GM18868 (cell line): ENCODE data around the gene ACOT4.
A peak's percentile ranks its signal among the peaks of the same experiment; 100 is the strongest.
"Not testable (repeated sequence)": the region's sequence is repeated elsewhere in the genome, so short reads cannot be mapped to it uniquely, and the experiment has no call there.

ENCODE experiments used
- ATAC-seq: cut with Tn5 transposase; IDR thresholded peaks from one replicate; pipeline ENCODE4 v1.9.1; 2021; ENCODE audit warnings: mild to moderate bottlenecking, moderate library complexity; ENCODE audit not compliant: unreplicated experiment

ACOT4 gene, protein sequence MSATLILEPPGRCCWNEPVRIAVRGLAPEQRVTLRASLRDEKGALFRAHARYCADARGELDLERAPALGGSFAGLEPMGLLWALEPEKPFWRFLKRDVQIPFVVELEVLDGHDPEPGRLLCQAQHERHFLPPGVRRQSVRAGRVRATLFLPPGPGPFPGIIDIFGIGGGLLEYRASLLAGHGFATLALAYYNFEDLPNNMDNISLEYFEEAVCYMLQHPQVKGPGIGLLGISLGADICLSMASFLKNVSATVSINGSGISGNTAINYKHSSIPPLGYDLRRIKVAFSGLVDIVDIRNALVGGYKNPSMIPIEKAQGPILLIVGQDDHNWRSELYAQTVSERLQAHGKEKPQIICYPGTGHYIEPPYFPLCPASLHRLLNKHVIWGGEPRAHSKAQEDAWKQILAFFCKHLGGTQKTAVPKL

GRCh38 chr14:73591690-73592449, at the start of gene ACOT4:
Gene ACOT4 (plus strand): TSS chr14:73591873. CDS start chr14:73591960, 87 bp downstream.
- ATAC-seq, result no peak

GRCh38 chr14:73542961-73543360, 48.7 kb upstream of the ACOT4 start:
- not testable (repeated sequence) for ATAC-seq

- ATAC-seq, result not testable (repeated sequence)
Measured at GRCh38 chr14:73545353-73545752, 46.3 kb upstream of the ACOT4 start.

GRCh38 chr14:73549097-73549496, 42.6 kb upstream of the ACOT4 start:
- not testable (repeated sequence) for ATAC-seq

DNA sequence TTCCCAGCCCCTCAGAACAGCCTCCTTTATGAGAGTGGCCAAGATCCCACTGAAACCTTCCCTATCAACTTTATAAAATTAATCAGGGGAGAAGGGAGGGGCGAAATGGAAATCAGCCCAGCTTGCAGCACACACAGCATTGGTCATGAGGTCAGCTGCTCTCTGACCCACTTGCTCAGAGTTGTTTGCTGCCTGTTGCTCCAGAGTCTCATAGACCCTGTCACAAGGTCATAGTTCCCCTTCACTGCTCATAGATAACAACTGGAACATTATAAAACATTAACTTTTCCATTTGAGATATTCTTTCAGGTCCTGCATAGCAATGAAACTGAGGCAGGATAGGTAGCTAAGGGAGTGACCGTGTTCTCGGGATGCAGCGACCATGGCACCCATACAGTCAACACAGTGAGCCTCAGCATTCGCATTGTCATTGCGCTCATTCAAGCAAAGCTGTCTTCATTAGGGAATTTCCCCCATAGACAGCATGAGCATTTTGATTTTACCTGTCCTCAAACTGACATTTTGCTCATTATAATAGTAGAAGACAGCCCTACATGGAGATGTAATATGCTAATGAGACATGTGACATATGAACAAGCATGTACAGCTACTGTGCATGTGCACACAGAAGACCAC, 41.7 kb upstream of the ACOT4 start:
- not testable (repeated sequence) for ATAC-seq

GRCh38 chr14:73553845-73554244, 37.8 kb upstream of the ACOT4 start:
- ATAC-seq, result no peak

DNA sequence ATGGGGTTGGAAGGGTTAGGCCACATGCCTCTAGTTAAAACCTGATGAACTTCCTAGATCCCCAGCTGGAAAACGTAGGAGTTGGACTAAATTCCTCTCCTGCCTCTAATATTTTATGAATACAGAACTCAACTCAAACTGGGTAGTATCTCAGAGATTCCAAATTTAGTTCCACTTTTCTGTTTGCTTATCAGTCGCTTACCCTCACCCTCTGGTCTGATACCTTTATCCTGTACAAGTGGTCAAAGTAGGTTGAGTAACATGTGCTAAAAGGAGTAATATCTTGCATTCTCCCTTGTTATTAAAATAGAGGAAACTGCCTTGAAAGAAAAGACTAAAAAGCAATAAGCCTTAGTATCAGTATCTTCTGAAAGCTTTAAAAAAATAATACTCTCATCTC, 34.5 kb upstream of the ACOT4 start:
- not testable (repeated sequence) for ATAC-seq

- not testable (repeated sequence) for ATAC-seq
Measured at GRCh38 chr14:73558238-73558637, 33.4 kb upstream of the ACOT4 start.

DNA sequence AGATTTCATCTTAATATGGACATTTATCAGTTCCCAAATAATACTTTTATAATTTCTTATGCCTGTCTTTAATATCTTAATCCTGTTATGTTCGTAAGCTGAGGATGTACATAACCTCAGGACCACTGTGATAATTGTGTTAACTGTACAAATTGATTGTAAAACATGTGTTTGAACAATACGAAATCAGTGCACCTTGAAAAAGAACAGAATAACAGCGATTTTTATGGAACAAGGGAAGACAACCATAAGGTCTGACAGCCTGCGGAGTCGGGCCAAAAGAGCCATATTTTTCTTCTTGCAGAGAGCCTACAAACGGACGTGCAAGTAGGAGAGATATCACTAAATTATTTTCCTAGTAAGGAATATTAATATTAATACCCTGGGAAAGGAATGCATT, 29.4 kb upstream of the ACOT4 start:
- not testable (repeated sequence) for ATAC-seq

DNA sequence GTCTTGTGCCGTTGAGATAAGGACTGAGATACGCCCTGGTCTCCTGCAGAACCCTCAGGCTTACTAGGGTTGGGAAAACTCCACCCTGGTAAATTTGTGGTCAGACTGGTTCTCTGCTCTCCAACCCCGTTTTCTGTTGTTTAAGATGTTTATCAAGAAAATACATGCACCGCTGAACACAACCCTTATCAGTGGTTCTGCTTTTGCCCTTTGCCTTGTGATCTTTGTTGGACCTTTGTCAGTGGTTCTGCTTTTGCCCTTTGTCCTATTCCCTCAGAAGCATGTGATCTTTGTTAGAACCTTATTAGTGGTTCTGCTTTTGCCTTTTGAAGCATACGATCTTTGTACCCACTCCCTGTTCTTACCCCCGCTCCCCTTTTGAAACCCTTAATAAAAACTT, 29.0 kb upstream of the ACOT4 start:
- ATAC-seq, result not testable (repeated sequence)

- not testable (repeated sequence) for ATAC-seq
Measured at GRCh38 chr14:73566431-73566830, 25.2 kb upstream of the ACOT4 start.

DNA sequence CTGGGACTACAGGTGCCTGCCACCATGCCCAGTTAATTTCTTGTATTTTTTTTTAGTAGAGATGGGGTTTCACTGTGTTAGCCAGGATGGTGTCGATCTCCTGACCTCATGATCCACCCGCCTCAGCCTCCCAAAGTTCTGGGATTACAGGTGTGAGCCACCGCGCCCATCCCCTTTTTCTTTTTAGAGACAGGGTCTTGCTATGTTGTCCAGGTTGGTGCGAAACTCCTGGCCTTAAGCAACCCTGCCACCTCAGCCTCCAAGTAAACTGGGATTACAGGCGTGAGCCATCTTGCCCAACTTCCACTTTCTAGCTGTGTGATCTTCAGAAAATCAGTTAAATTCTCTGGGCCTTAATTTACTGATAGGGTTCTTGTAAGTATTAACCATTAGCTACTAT, 24.7 kb upstream of the ACOT4 start:
- ATAC-seq, result not testable (repeated sequence)

DNA sequence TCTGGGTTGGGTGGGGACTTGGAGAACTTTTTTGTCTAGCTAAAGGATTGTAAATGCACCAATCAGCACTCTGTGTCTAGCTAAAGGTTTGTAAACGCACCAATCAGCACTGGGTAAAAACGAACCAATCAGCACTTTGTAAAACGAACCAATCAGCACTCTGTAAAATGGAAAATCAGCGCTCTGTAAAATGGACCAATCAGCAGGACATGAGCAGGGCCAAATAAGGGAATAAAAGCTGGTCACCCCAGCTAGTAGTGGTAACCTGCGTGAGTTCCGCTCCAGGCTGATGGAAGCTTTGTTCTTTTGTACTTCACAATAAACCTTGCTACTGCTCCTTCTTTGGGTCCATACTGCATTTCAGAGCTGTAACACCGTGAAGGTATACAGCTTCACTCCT, 24.3 kb upstream of the ACOT4 start:
- ATAC-seq, result no peak

DNA sequence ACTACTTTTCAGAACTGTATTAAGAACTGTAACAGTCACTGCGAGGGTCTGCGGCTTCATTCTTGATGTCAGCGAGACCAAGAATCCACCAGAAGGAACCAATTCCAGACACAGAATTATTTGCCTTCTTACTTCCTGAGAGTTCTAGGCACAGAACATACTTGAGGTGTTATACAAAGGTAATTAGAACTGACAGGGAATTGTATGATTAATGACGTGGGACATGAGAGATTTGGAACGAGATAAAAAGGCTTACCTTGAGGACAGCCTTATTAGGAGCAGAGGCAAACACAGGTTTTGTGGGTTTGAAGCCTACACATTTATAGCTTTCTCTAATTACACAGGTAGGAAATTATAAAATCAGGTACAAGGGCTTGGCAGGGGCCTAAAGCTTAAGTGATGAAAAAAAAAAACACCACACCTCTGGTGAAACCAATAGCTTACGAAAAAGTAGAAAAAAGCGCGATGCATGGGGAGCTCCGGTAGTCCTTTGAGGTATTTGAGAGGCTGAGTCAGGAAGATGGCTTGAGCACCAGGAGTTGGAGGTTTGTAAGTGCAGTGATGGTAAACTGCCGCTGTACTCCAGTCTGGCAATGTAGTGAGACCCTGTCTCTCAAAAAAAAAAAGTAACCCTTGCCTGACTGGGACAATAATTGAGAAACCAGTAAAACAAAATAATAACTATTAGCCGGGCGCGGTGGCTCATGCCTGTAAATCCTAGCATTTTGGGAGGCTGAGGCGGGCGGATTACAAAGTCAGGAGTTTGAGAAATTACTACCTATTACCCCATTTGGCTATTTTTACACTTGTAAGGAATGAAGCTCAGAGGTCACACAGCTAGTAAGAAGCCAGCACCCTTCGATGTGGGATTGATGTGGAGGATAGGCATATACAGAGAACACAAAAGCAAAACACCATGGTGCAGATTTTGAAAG, 23.5 kb upstream of the ACOT4 start:
- no peak for ATAC-seq

DNA sequence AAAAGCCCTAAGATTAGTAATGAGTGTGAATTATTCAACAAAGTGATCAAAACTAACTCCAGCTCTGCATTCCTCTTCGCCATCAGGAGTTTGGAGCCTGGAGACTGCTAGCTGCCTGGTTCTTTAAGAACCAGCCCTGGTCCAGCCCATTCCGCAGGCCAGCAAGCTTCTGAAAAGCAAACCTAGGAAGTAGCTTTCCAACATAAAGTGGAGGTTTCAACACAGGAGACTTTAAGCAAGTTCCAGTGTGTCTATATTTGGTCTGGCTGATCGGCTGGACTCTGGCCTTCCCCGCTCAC, 22.8 kb upstream of the ACOT4 start:
- ATAC-seq, result not testable (repeated sequence)

- ATAC-seq, result peak; percentile 59
Measured at GRCh38 chr14:73569185-73569958, 22.3 kb upstream of the ACOT4 start, which contains the start of gene ACOT2. Gene ACOT2 (plus strand): TSS chr14:73569213. CDS start chr14:73569241, 28 bp downstream.

DNA sequence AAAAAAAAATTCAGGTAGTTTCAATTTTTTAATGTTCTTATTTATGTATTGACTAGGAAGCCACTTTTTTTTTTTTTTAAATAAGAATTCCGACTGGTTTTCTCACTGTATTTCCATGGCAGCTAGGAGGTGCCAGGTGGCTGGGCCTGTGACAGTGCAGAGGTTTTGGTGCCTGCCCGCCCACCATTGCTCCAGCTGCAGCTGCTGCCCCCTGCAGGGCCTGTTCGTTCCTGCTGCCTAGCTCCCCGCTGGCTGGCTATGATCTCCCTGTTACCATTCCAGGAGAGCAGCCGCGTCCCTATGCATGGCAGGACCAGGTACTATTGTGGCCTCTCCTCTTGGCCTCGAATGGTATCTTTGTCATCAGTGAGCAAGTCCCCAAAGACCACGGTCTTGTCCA, 20.8 kb upstream of the ACOT4 start:
- ATAC-seq, result peak; percentile 64

DNA sequence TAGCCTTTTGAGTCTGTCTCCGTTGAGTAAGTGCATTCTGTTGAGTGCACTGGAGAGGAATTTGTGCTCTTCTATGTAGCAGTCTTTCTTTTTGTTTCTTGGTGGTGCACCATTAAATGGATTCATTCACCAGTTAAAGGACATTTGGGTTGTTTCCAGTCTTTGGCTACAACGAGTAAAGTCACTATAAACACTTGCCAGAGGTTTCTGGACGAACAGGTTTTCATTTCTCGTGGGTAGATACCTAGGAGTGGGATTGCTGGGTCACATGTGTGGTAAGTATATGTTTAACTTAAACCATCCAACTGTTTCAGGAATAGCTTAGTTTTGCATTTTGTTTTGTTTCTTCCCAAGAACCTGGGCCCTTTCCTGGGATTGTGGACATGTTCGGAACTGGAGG, 18.6 kb upstream of the ACOT4 start:
- not testable (repeated sequence) for ATAC-seq

GRCh38 chr14:73573740-73574139, 17.9 kb upstream of the ACOT4 start:
- not testable (repeated sequence) for ATAC-seq

GRCh38 chr14:73574251-73574650, 17.4 kb upstream of the ACOT4 start:
- not testable (repeated sequence) for ATAC-seq
